GM19328 (cell line): Measurements from ENCODE around the gene PPIE.

Experiments
- ATAC-seq: cut with Tn5 transposase; IDR thresholded peaks from one replicate; pipeline ENCODE4 v1.9.1; 2021; ENCODE audit warnings: mild to moderate bottlenecking, moderate library complexity; ENCODE audit not compliant: unreplicated experiment

Gene PPIE

DNA sequence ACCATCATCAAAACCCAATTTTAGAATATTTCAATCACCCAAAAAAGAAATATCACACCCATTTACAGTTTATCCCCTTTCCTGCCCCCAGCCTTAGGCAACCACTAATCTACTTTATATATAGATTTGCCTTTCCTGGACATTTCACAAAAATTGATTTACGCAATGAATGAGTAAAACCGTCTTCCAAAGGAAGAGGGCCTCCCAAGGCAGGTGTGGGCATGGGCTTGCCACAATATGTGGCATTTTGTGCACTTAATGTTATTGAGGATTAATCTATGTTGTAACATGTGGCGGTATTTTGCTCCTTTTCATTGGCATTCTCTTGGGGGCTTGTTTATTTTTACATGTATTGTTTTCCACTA, 61.8 kb downstream of the PPIE start:
- ATAC-seq: no peak

DNA sequence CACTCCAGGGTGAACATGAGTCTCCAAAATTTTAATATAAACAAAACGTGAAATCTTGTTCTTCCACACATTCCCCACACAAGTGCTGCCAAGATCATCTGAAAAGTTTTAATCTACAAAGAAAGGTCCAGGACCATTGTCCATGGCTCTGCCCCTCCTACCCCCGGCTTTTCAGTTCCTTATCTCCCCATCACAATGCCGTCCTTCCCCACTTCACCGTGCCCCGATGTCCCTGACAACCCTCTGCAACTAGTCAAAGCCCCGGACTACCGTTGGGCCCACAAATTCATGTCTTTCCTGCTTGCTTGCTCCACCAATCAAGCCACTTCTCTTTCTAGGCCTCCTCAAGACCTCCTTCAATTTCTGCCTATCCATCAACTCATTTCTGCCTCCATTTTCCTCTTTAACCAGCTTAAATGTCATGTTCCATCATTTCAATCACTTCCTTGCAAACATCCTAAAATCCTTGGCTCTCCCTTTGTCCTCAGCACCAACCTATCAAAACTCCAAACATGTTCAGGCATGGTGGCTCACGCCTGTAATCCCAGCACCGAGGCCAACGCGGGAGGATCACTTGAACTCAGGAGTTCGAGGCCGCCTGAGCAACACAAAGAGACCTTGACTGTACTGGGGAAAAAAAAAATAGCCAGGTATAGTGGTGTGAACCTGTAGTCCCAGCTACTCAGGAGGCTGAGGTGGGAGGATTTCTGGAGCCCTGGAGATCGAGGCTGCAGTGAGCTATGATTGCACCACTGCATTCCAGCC, 64.0 kb downstream of the PPIE start:
- ATAC-seq: no peak

DNA sequence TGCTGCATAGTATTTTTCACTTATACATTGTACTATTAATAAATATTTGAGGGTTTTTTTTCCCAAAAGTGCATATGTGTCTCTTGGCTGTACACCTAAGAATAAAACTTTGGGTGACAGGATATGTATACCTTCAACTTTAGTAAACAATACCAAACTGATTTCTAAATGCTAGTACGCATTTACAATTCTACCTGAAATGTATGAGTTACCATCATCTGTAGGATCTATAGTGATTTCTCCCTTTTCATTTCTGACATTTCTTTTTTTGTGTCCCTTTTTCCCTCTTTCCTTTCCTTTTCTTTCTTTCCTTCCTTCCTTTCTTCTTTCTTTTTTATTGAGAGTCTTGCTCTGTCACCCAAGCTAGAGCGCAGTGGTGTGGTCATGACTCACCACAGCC, 66.7 kb downstream of the PPIE start:
- no peak for ATAC-seq

DNA sequence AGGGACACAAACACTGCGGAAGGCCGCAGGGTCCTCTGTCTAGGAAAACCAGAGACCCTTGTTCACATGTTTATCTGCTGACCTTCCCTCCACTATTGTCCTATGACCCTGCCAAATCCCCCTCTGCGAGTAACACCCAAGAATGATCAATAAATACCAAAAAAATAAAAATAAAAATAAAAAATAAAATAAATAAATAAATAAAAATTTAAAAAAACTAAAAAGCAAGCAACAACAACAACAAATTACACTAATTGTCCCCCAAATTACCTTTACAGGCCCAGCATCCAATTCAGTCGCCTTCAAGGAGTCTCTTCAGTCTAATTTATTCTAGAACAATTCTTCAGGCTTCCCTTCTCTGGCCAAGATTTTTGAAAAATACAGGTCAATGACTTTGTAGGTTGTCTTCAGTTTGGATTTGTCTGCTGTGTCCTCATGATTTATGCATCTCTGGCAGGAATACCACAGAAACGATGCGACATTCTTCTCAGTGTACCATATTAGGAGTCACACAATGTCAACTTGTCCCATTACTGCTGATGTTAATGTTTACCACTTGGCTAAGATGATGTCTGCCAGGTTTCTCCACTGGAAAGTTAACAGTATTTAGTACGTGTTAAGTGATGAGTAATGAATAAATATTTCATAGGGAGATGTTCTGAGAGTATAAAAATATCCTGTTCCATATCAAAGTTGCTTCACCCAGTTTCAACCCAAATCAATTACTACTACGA, 70.3 kb downstream of the PPIE start:
- no peak for ATAC-seq

DNA sequence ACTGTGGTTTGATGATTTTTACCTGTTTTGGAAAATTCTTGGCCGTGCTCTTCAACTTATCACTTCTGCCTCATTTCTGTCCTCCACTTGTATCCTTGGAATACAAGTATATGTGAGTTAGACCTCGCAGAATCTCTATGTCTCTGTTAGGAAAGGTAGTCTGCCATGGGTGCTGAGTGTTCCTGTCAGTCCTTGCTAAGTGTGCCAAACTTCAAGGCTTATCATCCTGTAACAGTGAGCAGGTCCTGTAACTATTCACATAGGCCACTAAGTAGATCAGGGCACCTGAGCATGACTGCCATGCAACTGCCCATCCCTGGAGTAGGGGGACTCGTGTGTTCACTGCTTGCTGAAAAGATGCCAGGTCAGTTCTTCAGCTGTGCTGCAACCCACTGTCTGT, 74.2 kb downstream of the PPIE start:
- no peak for ATAC-seq
